Measurements from ENCODE around the gene MBP.

MBP gene

DNA sequence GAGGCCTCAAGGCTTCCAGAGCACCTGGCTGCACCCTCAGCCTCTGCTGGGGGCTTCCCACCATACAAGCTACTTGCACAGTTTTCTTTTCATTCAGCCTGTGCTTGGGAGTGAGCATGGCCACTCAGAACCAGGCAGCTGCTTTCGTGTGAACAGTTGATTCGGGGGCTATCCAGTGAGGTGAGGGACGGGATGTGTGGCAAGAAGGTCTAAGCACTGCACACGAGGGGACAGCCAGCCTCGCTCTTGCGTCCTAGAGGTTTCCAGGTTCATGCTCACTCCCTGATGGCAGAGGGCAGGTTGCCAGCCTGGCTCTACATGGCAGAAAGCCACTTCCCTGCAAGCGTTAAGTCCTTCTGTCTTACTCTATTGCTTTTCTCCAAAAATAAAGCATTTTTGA, 146.2 kb downstream of the MBP start:
- DNase-seq, result no peak
- Mint-ChIP-seq H3K4me1 (peaks cover 43% of the 10 kb centered on the region), H3K27ac (no peak overlapping the region), H3K36me3 (ENCODE audit: low read depth) (no peaks in the 10 kb centered on the region), H3K9me3 (no peaks in the 10 kb centered on the region), H3K27me3 (ENCODE audit: low read depth, poor library complexity) (peaks cover 15% of the 10 kb centered on the region), H3K4me3 (no peak overlapping the region)
- TF ChIP-seq CTCF (IDR thresholded peaks at IDR 0.05), result no peak

- H3K9me3 Mint-ChIP-seq, result no peaks in the 10 kb centered on the region
- no peak for TF ChIP-seq CTCF (IDR thresholded peaks at IDR 0.05)
- no peak overlapping the region for H3K4me3 Mint-ChIP-seq
- no peak overlapping the region for H3K27ac Mint-ChIP-seq
- H3K36me3 Mint-ChIP-seq (ENCODE audit: low read depth), result no peaks in the 10 kb centered on the region
- peaks cover 18% of the 10 kb centered on the region for H3K27me3 Mint-ChIP-seq (ENCODE audit: low read depth, poor library complexity)
- no peak for DNase-seq
- H3K4me1 Mint-ChIP-seq, result peaks cover 43% of the 10 kb centered on the region
Measured at GRCh38 chr18:76985951-76986236, 146.7 kb downstream of the MBP start.

DNA sequence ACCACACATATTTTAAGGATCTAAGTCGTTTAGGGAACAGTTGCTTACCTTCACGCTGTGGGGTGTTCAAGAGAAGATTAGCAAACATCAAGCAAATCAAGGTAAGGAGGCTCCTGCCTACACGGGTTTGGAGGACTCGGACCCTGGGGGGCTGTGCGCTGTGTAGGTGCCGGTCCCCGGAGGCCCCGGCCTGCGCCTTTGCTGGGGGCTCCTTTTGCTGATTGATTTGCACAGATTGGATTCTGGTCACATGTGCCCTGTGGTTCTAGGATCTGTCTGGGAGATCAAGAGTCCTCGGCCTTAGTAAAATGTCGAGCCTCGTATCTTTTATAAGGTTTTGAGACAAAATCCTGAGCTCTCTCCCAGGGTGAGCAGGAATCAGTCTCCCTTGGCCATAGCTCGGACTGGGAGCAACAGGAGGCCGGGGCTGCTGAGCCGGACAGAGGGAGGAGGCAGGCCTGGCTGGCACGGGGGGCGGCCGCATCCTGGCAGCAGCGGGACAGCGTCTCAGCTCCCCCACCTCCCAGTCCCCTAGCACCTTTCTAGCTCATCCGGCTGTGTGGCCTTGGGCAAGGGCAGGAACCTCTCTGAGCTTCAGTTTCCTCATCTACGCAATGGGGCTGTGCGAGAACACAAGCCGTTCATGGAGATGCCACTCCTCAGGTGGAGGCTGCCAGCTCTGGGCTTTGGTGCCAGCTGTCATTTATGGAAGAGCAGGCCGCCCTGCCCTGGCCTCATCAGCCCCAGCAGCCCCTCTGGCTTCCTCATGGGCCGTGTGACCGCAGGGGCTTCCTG, 147.2 kb downstream of the MBP start:
- Mint-ChIP-seq H3K36me3 (ENCODE audit: low read depth) (no peaks in the 10 kb centered on the region), H3K9me3 (no peaks in the 10 kb centered on the region), H3K27me3 (ENCODE audit: low read depth, poor library complexity) (peaks cover 19% of the 10 kb centered on the region), H3K27ac (no peak overlapping the region), H3K4me1 (peaks cover 43% of the 10 kb centered on the region), H3K4me3 (no peak overlapping the region)
- no peak for TF ChIP-seq CTCF (IDR thresholded peaks at IDR 0.05)
- no peak for DNase-seq

DNA sequence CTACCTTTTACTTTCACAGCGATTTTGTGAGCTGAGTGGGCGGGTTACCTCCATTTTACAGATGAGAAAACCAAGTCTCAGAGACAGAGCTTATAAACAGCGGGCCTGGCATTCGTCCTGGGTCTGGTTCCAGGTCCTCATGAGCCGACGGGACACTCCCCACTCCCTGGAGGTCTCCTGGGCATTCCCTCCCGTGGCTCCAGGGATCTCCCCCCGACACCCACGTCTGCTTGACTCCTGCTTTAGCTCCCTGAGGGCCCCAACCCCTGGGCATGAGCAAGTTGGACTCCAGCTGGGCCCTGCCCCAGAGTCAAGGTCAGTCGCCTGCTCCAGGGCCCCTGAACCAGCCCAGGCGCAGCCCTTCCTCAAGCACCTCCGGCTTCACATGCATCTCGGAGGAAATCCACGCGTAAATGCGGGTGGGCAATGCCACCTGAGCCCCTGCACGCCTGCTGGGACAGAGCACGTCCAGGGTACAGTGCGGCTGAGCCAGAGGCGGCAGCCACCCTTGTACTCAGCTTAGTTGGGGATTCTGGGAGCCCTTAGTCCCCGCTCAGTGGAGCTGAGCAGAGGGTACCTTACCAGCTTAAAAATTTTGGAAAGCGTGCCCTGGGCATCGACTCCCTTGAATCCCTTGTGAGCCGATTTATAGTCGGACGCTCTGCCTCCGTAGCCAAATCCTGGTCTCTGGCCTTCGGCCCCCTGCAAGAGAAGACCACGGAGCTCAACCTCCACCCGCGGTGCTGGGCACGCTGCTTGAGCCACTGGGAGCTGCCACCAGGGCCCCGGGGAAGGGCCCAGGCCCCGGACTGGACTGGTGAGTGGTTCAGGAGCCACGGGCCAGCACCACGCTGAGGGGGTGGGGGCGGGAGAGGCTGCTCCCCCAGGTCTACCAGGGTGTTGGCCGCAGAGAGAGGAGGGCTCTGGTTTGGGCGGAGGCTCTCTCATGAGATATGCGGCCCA, 148.1 kb downstream of the MBP start:
- Mint-ChIP-seq H3K4me3 (no peak overlapping the region), H3K36me3 (ENCODE audit: low read depth) (no peaks in the 10 kb centered on the region), H3K27me3 (ENCODE audit: low read depth, poor library complexity) (peaks cover 23% of the 10 kb centered on the region), H3K4me1 (peaks cover 52% of the 10 kb centered on the region), H3K9me3 (no peaks in the 10 kb centered on the region), H3K27ac (no peak overlapping the region)
- DNase-seq, result no peak
- TF ChIP-seq CTCF (IDR thresholded peaks at IDR 0.05), result no peak

GRCh38 chr18:76983613-76984051, 149.0 kb downstream of the MBP start:
- no peak for DNase-seq
- TF ChIP-seq CTCF (IDR thresholded peaks at IDR 0.05), result no peak
- H3K4me3 Mint-ChIP-seq, result no peak overlapping the region
- H3K4me1 Mint-ChIP-seq, result peaks cover 58% of the 10 kb centered on the region
- no peak overlapping the region for H3K27ac Mint-ChIP-seq
- no peaks in the 10 kb centered on the region for H3K36me3 Mint-ChIP-seq (ENCODE audit: low read depth)
- H3K27me3 Mint-ChIP-seq (ENCODE audit: low read depth, poor library complexity), result peaks cover 23% of the 10 kb centered on the region
- no peaks in the 10 kb centered on the region for H3K9me3 Mint-ChIP-seq
